Left ventricle myocardium inferior (tissue), 1 donor: ENCODE measurements around the gene SLC12A9. TPM values are rescaled to one million over a fixed set of nuclear protein-coding genes. Genes with fewer than 3 reads are reported as not detected.

Experiments
- DNase-seq: peaks from one replicate; pipeline ENCODE4 v3.0.0-alpha.2; 2020
- H3K27ac ChIP-seq: fragments of 200-600 bp; replicated peaks from 2 replicates; pipeline ENCODE4 v1.8.0; 2021
- H3K27me3 ChIP-seq: fragments of 200-600 bp; 2 replicates; pipeline ENCODE4 v1.8.0; 2021; ENCODE audit warnings: low read depth
- H3K36me3 ChIP-seq: fragments of 200-600 bp; 2 replicates; pipeline ENCODE4 v1.8.0; 2021
- H3K4me1 ChIP-seq: fragments of 200-600 bp; 2 replicates; pipeline ENCODE4 v1.8.0; 2021
- H3K4me3 ChIP-seq: fragments of 200-600 bp; 2 replicates; pipeline ENCODE4 v1.8.0; 2021; ENCODE audit warnings: mild to moderate bottlenecking, moderate library complexity
- H3K9me3 ChIP-seq: fragments of 200-600 bp; replicated peaks from 2 replicates; pipeline ENCODE4 v1.8.0; 2021
- intact Hi-C: fragments of 100-400 bp; cut with micrococcal nuclease; formaldehyde crosslinking; loops from one replicate; pipeline ENCODE4 v1.11.0; 2022
- total RNA-seq: library from RNA; stranded (reverse); fragmentation: NEBNext Ultra II Directional; extraction: Animal tissue kit (Norgen Biotek cat#: 25700); gene quantifications from one replicate; pipeline ENCODE4 v1.2.1, GENCODE V29; 2021
- TF ChIP-seq, protein P1 (sequence below): fragments of 200-600 bp; IDR thresholded peaks from 2 replicates; pipeline ENCODE4 v1.8.0; 2021; ENCODE audit warnings: antibody characterized with exemption, mild to moderate bottlenecking, borderline replicate concordance
- donor health status: DM: no; HTN: yes; CAD: no; lungs with severe emphysema.

SLC12A9 gene
- total RNA-seq, 1 donor from 2014 or later, result 10.9 TPM

DNA sequence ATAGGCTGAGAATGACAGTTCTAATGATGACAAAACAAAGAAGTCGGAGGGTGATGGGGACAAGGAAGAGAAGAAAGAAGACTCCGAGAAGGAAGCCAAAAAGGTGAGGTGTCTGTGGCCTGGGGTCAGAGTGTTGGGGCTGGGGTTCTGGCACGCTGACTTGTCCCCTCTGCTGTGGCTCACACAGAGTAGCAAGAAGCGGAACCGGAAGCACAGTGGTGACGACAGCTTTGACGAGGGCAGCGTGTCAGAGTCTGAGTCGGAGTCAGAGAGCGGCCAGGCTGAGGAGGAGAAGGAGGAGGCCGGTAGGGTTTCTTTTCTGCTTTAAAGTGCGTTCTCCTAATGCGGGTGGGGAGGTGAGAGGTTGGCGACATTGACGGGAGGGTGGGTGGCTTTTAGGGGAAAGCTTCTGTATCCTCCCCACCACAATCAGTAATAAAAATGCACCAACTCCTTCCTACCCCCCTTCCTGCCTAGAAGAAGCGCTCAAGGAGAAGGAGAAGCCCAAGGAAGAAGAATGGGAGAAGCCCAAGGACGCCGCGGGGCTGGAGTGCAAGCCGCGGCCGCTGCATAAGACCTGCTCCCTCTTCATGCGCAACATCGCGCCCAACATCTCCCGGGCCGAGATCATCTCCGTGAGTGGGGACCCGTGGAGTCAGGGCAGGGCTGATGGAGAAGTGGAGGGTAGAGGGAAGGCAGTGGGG lies 32.4 kb downstream of the SLC12A9 start:
- intact Hi-C loops, result no loop called here
- H3K9me3 ChIP-seq, result no peaks in the 10 kb centered on the region
- TF ChIP-seq, protein P1, sequence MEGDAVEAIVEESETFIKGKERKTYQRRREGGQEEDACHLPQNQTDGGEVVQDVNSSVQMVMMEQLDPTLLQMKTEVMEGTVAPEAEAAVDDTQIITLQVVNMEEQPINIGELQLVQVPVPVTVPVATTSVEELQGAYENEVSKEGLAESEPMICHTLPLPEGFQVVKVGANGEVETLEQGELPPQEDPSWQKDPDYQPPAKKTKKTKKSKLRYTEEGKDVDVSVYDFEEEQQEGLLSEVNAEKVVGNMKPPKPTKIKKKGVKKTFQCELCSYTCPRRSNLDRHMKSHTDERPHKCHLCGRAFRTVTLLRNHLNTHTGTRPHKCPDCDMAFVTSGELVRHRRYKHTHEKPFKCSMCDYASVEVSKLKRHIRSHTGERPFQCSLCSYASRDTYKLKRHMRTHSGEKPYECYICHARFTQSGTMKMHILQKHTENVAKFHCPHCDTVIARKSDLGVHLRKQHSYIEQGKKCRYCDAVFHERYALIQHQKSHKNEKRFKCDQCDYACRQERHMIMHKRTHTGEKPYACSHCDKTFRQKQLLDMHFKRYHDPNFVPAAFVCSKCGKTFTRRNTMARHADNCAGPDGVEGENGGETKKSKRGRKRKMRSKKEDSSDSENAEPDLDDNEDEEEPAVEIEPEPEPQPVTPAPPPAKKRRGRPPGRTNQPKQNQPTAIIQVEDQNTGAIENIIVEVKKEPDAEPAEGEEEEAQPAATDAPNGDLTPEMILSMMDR, result no peak
- DNase-seq, result no peak
- no peaks in the 10 kb centered on the region for H3K27me3 ChIP-seq
- no peak overlapping the region for H3K4me3 ChIP-seq
- H3K36me3 ChIP-seq, result peaks cover 81% of the 10 kb centered on the region
- H3K4me1 ChIP-seq, result peaks cover 33% of the 10 kb centered on the region
- H3K27ac ChIP-seq, result no peak overlapping the region

DNA sequence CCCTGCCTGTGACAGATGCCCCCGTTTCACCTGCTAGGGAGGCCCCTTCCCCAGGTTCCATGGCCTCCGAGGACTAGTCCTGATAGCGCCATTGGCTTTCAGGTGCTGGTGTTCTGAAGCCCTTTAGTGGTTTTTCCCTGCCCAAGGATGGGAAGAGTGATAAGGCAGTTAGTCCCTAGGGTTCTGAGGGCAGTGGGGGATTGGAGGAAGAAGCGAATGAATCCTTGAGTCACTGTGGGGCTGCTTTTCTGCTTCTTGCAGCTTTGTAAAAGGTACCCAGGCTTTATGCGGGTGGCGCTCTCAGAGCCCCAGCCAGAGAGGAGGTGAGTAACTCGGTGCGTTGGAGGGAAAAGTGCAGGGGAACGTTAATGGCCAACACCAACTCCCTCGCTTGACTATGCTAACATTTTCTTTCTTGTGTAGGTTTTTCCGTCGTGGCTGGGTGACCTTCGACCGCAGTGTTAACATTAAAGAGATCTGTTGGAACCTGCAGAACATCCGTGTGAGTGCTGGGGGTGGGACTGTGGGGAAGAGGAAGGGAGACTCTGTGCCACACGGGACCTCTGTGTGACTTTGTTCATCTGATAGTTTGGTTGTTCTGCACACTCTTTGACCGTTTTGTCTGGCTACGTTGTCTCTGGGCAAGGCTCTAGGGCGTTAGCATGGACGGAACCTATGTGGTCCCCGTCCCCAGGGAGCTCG lies 33.1 kb downstream of the SLC12A9 start:
- Histone ChIP-seq H3K4me1 (peaks cover 34% of the 10 kb centered on the region), H3K27ac (no peak overlapping the region), H3K9me3 (no peaks in the 10 kb centered on the region), H3K4me3 (no peak overlapping the region), H3K27me3 (no peaks in the 10 kb centered on the region), H3K36me3 (peaks cover 81% of the 10 kb centered on the region)
- no peak for DNase-seq
- TF ChIP-seq, protein P1, result no peak
- intact Hi-C loops, result no loop called here

DNA sequence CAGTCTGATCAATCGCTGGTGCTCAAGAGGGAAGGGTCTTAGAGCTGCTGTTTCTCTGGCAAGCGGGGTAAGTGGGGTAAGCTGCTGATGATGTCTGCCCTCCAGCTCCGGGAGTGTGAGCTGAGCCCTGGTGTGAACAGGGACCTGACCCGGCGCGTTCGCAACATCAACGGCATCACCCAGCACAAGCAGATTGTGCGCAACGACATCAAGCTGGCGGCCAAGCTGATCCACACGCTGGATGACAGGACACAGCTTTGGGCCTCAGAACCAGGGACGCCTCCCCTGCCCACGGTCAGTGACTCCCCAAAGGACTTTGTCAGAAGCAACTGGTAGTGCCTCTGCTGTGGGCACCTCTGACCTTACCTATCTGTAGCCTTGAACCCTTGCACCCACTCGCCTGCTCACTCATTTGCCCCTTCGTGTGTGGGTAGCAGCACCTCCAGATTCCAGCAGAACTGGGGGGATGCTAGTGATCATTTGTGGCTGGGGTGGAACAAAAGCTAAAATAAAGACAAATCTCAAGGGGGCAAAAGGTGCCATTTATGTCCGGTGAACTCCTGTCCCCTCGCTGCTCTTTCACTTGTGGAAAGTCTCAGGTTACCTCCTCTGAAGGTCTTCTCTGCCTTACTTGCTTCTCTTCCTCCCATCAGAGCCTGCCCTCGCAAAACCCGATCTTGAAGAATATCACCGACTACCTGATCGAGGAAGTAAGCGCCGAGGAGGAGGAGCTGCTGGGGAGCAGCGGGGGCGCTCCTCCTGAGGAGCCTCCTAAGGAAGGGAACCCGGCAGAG lies 33.8 kb downstream of the SLC12A9 start:
- peaks cover 41% of the 10 kb centered on the region for H3K4me1 ChIP-seq
- intact Hi-C loops, result no loop called here
- H3K27ac ChIP-seq, result no peak overlapping the region
- H3K27me3 ChIP-seq, result no peaks in the 10 kb centered on the region
- no peaks in the 10 kb centered on the region for H3K9me3 ChIP-seq
- no peak for DNase-seq
- TF ChIP-seq, protein P1, result no peak
- peaks cover 74% of the 10 kb centered on the region for H3K36me3 ChIP-seq
- H3K4me3 ChIP-seq, result no peak overlapping the region

DNA sequence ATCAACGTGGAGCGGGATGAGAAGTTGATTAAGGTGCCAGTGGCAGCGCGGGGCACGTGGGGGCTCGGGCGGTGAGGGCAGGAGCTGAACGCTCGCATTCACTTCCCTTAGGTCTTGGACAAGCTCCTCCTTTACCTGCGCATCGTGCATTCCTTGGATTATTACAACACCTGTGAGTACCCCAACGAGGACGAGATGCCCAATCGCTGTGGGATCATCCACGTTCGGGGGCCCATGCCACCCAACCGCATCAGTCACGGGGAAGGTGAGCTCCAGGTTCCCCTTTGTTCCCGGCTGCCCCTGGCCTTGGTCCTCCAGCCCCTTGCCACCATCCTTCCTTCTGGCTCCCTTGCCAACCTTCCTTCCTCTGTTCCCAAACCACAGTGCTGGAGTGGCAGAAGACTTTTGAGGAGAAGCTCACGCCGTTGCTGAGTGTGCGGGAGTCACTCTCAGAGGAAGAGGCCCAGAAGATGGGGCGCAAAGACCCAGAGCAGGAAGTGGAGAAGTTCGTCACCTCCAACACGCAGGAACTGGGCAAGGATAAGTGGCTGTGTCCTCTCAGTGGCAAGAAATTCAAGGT lies 34.5 kb downstream of the SLC12A9 start:
- DNase-seq, result no peak
- Histone ChIP-seq H3K36me3 (peaks cover 67% of the 10 kb centered on the region), H3K27me3 (peaks cover under 1% of the 10 kb centered on the region), H3K27ac (peak overlapping the region; percentile 36), H3K4me3 (no peak overlapping the region), H3K9me3 (no peaks in the 10 kb centered on the region), H3K4me1 (peaks cover 42% of the 10 kb centered on the region)
- intact Hi-C loops, result no loop called here
- TF ChIP-seq, protein P1, result no peak

DNA sequence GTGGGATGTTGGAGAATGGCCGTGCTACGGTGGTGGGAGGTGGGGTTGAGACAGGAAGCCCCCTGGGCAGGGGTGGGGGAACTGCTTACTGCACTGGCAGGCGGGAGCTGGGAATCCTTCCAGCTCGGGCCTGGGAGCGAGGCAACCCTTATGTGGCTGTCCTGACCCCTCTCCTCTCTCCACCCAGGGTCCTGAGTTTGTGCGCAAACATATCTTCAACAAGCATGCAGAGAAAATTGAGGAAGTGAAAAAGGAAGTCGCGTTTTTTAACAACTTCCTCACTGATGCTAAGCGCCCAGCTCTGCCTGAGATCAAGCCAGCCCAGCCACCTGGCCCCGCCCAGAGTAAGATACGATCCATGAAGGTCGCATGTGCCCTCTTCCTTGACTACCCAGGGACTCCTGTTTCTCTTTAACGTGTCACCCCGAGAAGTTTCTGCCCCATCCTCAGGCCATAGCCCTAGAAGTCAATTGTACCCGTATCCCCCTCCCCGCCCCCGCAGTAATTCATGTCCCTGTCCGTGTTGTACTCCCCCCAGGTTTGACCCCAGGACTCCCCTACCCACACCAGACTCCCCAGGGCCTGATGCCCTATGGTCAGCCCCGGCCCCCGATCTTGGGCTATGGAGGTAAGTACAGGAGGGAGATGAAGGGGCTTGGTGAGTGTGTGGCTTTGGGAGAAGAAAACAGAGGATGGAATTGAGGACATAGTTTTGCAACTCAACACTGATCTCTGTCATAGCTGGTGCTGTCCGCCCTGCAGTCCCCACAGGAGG lies 35.2 kb downstream of the SLC12A9 start:
- no peak for DNase-seq
- peaks cover 61% of the 10 kb centered on the region for H3K36me3 ChIP-seq
- intact Hi-C loops, result no loop called here
- H3K4me3 ChIP-seq, result peak overlapping the region; percentile 80
- no peaks in the 10 kb centered on the region for H3K9me3 ChIP-seq
- H3K4me1 ChIP-seq, result peaks cover 42% of the 10 kb centered on the region
- H3K27ac ChIP-seq, result peak overlapping the region; percentile 36
- H3K27me3 ChIP-seq, result peaks cover 5% of the 10 kb centered on the region
- TF ChIP-seq, protein P1, result no peak
